LHCN-M2 (cell line): ENCODE measurements around the gene COL23A1. TPM values are rescaled to one million over a fixed set of nuclear protein-coding genes. Genes with fewer than 3 reads are reported as not detected.

ENCODE experiments used
- DNase-seq: peaks from one replicate; pipeline ENCODE4 v3.0.0-alpha.2; 2012; ENCODE audit warnings: low read depth
- total RNA-seq: library from RNA; depleted of rRNA; stranded (reverse); fragments of >200 nt; gene quantifications from 2 replicates; pipeline ENCODE4 v1.2.3, GENCODE V29; 2014

Gene COL23A1
- total RNA-seq, 1 experiment from 2014 or later: not detected

DNA sequence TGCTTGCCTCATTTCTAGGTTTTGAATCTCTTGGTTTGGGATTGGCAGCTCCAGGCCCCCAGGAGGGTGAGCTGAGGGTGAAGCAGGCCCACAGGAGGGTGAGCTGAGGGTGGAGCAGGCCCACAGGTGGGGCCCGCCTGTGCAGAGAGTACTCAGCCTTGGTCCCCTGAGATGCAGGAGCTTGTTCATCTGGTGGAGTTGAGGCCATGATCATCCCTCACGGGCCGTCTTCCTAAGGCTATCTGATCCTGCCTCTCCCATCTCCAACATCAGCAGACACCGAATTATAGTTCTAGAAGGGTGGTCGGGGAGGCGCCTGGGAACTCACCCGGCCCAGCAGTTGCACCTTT, 225.9 kb downstream of the COL23A1 start:
- DNase-seq: no peak

DNA sequence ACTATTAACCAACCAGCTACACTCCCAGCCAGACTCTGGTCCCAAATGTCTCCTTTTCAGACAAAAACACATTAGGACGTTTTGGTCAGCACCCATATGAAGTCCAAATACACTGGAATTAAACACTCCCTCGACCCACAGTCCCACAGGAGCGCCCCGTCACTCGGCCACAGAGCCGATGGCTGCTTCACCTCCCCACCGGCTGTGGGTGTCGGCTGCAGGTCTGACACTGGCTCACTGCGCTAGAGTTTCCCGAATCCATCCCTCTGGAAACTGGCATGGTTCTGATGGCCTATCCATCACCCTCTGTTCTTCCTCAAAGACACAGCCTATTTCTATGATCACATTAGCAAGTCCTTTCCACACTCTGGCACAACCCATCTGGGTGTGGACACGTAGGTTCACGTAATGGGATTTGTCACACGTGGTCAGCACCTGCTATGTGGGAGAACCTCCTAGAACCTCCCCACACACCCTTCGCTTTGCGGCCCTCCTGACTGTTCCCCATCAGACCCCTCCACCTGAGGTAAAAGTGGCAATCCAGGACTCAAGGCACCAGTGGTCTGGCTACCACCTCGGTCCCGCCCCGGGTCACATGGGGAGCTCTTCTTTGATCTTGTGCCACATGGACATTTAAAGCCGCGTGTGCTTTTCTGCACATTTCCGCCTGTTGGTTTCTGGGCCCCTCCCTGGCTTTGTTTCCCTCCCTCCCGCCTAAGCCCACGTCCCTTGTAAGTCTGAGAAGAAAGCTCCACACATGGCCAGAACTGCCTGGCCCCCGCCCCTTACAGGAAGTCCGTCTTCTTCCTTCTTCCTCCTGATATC, 226.5 kb downstream of the COL23A1 start:
- DNase-seq: no peak

DNA sequence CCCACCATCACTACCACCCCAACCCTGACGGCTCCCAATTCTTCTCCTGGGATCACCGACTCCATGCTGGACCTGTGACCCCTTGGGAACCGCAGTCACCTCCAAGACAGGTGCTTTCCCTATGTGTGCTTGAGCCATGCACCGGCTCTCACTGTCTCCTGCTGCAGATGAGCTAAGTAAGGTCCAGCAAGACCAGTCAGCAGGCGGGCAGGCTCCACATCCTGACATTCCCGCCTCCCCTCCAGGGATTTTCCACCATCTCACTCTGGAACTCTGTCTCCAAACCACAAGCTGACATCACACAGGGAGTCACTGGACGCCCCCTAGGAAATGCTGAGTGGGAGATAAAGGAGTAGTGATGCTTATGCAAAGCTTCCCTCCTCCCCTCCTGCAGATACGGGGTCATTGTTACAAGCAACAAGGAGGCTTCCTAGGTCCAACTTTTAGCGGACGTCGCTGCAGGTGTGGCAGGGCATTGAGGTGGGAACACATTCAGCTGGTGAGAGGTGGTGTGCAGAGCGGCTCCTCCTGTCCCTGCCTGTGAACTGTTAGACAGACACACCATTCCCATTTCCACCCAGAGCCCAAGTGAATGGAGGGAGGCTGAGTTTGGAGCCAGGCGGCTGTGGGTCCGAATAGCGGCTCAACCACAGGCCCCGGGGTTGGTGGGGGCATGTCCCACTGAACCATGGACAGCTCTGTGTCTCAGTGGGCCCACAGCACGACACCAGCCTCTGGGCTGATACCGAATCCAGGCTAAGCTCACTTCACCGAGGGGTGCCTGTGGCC, 228.3 kb downstream of the COL23A1 start:
- no peak for DNase-seq

DNA sequence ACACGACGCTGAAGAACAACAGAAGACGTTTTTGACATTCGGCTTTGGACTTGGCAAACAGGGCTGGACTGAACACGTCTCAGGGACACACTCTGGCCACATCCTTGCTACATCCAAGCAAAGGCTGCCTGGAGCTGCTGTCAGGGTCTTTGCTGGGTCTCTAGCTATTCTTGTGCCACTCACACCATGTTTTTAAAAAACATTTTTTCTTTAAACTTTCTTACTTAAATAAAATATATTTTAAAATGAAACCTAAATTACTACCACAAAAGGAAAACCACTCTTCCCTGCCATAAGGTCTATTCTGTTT, 229.3 kb downstream of the COL23A1 start:
- DNase-seq: no peak

DNA sequence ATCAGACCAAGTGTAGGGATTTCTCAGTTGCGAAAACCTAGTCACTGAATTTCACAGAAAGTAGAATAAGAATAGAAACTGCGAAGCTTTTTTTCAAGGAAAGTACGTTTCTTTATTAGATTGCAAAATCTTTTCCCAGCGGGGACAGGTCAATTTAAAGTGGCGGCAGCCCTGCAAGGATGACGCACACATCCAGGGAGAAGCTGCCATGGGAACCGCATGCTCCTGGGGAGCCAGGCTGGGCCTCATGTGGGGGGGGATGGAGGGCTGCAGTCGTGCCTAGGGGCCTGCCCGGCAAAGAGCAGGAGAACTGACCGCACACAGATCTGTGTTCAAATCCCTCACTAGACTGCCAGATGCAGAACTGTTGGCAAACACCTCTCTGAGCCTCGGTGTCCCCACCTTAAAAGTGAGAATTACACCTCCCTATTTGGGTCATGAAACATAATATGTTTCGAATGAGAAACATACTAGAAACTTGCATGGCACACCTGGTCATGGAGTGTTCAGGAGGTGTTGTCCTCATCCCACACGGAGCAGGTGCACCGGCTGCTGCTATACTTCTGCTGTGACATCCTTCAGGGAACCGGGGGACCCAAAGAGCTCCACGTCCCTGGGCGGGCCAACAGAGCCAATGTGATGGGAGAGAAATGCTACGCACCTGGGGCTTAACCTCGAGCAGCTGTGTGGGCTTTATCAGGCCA, 229.8 kb downstream of the COL23A1 start:
- no peak for DNase-seq

DNA sequence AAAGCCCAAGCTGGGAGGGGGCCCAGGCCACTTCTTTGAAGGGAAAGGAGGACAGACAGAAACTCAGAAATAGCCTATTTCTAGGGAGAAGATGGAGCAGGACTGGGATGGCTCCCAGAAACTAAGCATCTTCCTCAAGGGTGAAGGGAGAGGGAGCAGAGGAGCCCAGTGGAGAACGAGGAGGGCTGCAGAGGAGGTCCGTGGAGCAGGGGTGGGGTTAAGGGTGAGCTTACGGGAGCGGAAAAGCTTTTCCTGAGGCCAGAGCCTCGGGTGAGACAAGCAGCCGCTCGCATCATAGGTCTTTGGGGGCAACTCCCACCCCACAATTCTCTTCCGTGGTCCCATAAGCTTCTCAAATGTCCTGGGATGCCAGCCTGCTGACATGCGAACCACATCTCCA, 230.5 kb downstream of the COL23A1 start:
- no peak for DNase-seq

DNA sequence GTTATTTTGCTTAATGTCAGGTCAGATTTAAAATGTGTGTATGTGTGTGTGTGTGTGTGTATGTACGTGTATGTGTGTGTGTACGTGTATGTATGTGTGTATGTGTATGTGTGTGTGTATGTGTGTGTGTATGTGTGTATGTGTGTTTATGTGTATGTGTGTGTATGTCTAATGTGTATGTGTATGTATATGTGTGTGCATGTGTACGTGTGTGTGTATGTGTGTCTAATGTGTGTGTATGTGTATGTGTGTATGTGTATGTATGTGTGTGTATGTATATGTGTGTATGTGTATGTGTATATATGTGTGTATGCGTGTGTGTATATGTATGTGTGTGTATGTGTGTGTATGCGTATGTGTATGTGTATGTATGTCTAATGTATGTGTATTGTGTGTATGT, 232.5 kb downstream of the COL23A1 start:
- no peak for DNase-seq

DNA sequence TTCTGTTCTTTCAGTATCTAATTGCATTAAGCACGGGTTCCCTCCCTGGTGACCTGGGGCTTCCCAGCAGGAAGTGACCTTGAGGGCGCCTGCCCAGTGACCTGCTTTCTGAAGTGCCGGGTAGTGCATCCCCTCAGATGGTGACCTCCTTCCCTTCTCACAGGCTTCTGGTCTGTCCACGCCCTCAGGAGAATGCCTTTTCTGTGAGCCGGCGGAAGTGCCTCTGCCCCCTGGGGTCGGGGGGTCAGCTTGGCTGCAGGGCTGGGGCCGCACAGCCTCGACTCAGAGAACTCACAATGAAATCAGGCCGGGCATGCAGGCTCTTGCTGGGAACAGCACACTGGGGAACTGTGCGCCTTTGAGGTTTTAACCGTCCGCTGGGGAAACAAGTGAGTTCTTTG, 233.1 kb downstream of the COL23A1 start:
- no peak for DNase-seq

DNA sequence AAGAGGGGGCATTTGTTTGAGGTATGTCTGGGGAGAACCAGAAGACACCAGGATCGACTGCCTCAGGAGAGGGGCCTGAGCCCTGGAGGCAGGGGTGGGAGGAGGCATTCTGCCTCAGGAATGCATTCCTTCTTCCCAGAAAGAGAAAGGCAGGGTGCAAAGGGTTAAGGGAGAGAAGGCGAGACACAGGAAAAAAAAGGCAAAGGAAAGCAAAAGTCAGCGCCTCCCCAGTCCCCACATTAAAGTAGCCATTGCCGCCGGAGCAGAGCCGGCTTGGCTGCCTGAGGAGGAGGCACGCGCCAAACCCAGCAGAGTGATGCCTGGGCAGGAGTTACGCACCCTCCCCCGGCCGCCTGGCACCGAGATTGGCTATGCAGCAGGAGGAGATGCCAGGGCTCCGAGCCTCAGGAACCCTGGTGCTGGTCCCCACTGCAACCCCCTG, 233.7 kb downstream of the COL23A1 start:
- no peak for DNase-seq

DNA sequence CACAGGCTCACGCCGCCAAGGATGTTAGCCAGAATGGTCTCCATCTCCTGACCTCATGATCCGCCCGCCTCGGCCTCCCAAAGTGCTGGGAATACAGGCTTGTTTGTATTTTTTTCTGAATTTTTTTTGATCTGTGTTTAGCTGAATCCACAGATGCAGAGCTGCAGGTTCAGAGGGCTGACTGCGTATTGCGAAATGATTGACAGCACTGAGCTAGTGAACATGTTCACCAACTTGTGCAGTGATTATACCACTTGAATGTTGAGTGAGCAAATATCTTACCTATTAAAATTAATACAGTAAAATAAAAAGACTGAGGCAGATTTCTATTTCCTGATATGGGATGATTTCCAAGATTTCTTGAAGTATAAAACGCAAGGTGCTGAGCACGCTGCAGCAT, 234.5 kb downstream of the COL23A1 start:
- no peak for DNase-seq

DNA sequence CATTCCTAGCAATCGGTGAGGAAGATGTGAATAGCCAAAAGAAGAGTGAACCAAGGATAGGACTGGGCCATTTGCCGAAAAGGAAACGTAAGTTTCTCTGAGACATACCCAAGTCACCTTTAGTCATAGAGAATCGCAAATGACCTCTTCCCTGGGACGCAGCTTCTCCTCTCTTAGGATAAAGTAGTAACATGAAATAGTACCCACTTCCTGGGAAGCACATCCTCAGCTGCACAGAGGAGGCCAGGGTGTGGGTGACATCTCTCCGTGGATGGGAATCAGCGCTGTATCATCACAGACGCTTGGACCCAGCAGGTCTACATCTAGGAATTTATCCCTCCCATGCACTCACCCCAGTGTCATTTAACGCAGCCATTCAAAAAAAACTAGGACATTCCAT, 236.7 kb downstream of the COL23A1 start:
- DNase-seq: no peak

DNA sequence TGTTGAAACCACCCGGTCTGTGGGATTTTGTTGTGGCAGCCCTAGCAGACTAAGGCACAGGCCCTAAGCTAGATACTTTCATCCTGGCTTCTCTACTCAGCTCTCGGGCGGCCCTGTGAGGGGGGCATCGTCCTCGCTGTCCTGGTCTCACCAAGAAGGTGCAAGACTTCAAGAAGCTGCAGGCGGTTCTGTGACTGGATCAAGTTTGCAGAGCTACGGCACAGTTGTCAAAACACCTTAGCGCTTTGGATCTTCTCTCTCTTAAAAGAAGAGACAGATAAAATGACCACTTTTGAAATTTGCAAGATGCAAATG, 238.2 kb downstream of the COL23A1 start:
- no peak for DNase-seq

DNA sequence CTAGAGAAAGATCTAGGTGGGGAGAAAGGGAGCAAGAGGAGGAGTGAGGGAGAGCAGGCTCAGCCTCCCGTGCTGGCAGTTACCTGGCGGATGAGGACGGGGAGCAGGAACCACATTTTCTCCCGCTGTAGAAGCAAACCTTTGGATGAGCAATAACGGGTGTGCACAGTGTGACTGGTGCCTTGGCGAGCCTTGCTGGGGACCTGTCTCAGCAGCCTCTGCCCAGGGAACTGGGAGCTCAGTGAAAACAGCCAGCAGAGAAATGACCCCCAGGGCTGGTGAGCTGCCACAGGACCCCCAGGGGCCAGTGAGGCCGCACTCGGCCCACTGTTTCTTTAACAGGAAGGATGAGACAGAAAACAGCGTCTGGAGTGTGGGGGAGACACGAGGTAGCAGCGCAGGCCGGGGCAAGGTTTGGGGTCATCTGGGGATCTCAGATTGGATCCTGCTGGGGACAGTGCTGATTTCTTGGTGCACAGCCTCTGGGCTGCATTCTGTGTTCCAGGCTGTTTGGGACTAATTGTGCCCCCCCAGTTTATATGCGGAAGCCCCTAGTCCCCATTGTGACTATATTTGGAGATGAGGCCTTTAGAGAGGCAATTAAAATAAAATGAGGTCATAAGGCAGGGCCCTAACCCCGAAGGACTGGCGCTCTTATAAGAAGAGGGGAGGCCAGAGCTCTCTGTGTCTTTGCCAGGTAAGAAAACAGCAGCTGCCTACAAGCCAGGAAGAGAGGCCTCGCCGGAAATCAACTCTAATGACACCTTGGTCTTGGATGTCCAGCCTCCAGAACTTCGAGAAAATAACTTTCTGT, 238.8 kb downstream of the COL23A1 start:
- no peak for DNase-seq

DNA sequence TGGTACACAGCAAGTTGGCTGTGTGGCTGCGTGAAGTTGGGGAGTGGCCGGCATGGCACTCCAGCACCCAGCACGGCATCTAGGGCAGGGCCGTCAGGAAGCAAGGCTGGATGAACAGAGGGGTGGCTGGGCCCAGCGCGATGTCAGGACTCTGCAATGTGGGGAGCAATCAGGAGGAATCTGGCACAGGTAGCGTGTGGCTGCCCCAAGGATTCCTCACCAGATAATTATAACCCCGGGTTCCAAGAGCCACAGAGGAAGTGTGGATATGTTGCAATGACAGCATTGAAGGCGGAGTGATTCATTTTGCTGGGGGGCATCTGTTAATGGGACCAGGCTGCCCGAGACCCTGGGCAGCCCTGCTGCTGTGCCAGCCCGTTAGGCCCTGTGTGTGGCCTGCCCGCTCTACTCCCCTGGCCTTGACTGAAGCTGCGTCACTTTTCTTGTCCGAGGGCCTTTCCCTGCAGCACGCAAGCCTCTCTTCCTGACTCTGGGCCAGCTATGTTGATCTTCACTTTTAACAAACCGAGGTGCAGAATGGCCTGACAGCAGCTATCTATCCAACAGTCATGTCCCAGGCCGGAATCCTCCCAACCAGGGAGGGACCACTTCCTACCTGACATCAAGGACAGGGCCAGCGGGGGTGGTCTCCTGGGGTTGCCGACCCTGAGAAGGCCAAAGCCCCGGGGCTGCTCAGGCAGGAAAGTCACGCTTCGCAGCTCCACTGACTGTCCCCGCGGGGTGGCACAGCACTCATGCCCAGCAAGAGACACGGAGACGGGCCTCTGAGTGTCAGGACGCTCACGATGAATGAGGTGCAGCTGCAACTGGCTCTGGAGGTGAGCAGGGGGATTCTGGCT, 239.6 kb downstream of the COL23A1 start:
- DNase-seq: no peak

DNA sequence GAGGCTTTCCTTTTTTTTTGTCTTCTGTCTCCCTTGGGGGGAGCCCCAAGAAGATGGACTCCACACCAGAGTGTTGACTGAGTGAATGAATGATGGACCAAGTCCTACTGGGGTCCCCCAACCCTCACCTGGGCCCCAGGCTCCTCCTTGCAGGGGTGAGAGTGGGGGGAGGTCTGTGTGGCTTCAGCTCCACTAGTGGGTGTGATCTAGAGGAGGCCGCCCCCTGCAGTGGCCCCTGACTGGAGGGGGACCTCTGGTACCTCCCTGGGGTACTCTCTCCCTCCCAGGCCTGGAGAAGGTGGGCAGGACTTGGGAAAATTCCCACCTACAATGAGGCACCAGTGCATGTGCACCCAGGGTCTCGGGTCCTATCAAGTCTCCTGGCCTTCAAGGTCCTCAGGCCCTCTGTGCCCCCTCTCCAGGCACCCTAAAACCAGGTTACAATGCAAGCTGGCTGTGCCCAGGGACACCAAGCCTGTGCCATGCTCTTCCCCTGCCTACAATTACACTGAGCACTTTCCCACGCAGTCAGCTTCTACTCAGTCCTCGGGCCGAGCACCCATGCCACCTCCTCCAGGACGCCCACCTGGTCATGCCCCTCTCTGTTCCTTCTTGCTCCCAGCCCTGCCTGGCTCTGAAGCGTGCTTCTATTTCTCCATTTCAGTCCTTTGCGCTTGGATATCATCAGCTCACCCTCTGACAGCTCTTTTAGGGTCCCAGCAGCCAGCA, 240.4 kb downstream of the COL23A1 start:
- DNase-seq: no peak

DNA sequence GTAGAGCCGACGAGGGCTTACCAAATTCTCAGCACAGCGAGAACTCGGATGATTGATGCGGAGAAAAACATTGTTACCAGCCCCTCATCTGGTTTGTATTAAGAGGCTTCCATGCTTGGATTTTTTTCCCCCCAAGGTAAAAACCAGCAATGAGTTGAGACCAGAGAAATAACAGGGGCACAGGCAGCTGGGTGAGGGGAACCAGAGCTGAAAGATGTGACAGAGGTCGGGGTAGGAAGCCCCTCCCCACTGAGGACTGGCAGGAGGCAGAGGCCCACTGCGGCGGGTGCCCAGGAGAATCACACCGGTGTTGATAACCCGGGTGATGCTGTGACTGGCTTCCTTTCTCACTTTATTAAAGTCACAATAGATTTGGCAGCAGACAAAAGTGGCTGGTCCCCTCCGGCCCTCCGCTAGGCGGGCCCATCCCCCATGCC, 241.1 kb downstream of the COL23A1 start:
- DNase-seq: no peak

DNA sequence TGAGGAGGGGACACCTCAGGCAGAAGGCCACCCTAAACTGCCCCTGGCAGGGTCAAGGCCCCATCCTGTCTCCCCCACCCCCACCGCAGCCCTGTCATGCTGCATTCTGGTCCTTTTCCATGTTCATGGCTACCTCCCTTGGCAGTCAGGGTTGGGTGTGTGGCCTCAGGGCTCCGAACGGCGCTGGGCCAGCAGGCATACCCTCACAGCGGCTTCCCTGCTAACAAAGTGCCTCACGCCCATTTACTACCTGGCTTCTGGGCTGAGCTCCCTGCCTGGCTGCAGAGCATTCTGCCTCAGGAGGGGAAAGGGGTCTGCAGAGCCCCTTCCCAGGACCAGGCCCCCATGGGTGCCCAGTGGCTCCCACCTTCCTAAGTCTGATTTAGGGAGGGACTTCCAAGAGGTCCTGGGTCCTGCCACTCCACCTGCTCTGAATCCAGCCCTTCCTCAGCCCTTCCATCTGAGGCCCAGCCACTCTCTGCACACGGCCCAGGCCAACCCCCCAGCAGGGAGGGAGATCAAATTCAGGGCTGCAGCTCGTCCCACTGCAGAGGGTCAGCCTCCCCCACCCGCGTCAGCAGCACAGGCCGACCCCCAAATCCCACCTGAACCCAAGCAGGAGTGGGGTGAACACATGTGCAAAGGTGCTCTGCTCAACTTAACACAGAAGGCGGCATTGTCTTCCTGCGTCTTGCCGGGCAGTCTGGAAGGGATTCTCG, 241.7 kb downstream of the COL23A1 start:
- no peak for DNase-seq

DNA sequence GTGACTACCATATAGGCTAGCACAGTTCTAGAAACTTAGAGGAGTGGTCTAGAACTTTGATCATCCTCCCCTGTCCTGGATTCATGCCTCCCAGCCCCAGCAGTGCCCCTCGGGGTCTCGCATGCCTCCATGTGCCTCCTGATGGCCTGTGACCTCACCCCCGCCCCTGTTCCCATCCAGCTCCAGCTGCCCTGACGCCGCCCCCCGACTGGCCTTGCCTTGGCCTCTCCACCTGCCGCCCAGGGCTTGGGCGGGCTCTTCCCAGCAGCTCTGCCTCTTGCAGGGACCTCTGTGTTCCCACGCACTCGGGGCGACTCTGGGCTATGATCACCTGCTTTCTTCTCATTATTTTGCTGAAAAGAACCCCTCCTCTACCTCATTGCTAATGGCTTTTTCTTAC, 242.2 kb downstream of the COL23A1 start:
- no peak for DNase-seq

DNA sequence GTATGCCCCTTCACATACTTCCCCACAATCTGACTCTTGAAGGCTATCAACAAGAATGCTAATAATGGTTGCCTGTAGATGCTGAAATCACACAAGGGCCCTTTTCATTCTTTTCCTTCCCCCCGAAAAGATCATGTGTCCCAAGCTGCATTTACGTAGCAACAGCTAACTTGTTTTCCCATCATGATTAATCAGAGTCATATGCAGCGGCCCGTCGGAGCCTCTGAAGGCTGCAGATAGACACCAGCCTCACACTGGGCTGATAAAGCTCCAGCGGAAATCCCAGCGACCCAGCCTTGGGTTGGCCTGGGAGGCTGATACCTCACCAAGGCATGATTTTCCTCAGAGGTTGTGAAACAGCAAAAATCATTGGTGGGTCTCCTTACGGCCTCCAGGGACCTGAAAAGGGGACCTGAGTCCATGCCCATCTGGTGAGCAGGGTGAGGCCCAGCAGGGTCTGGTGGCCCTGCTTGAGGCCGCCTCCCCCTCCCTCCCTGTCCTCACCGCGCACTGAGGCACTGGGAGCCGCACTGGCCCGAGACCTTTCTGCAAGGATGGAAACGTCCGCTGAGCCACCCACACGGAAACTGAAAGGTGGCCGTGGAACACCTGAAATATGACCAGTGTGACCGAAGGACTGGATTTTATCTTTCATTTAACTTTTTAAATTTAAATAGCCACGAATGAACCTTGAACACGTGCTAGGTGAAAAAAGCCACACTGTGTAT, 243.4 kb downstream of the COL23A1 start:
- no peak for DNase-seq
